ENCODE measurements around the gene FRMPD3.

Gene FRMPD3

GRCh38 chrX:107448998-107449835, at the start of gene FRMPD3:
FRMPD3 (plus strand) TSS chrX:107449652; CDS start chrX:107526589, 76,937 bp downstream.
- H3K9me3 ChIP-seq (ENCODE audit: insufficient read depth, low read depth, low read length), result no peaks in the 10 kb centered on the region
- H3K36me3 ChIP-seq (ENCODE audit: insufficient read depth, low read length), result no peaks in the 10 kb centered on the region
- TF ChIP-seq EZH2phosphoT487 (IDR thresholded peaks at IDR 0.05; ENCODE audit: borderline replicate concordance), result no peak
- TF ChIP-seq CTCF (conservative IDR thresholded peaks at IDR 0.05; ENCODE audit: low read length), result no peak
- H4K20me1 ChIP-seq (ENCODE audit: insufficient read depth, low read length, poor library complexity, severe bottlenecking), result no peaks in the 10 kb centered on the region
- H3K4me2 ChIP-seq (ENCODE audit: low read depth, low read length, poor library complexity, severe bottlenecking), result no peak within 1 kb of the TSS
- H3K4me1 ChIP-seq (ENCODE audit: insufficient read depth, low read length, poor library complexity, severe bottlenecking), result no peaks in the 10 kb centered on the region
- H3K4me3 ChIP-seq (ENCODE audit: low read length, poor library complexity, severe bottlenecking), result no peak within 1 kb of the TSS
- H3F3A ChIP-seq (ENCODE audit: low read depth), result no peaks in the 10 kb centered on the region
- H3K9me2 ChIP-seq (replicated peaks; ENCODE audit: low read depth, low read length), result no peaks in the 10 kb centered on the region
- H3K79me2 ChIP-seq (ENCODE audit: insufficient read depth, low read length), result no peaks in the 10 kb centered on the region
- H3K27me3 ChIP-seq (ENCODE audit: insufficient read depth, low read length, poor library complexity, severe bottlenecking), result no peaks in the 10 kb centered on the region
- H2AFZ ChIP-seq (ENCODE audit: low read length), result no peak within 1 kb of the TSS
- no peak within 1 kb of the TSS for H3K9ac ChIP-seq (ENCODE audit: low read depth, low read length, poor library complexity, severe bottlenecking)

GRCh38 chrX:107420571-107420970, 28.9 kb upstream of the FRMPD3 start:
- H3F3A ChIP-seq (ENCODE audit: low read depth), result no peaks in the 10 kb centered on the region
- H2AFZ ChIP-seq (ENCODE audit: low read length), result no peak overlapping the region
- no peak overlapping the region for H3K9ac ChIP-seq (ENCODE audit: low read depth, low read length, poor library complexity, severe bottlenecking)
- no peaks in the 10 kb centered on the region for H3K9me3 ChIP-seq (ENCODE audit: insufficient read depth, low read depth, low read length)
- H3K9me2 ChIP-seq (replicated peaks; ENCODE audit: low read depth, low read length), result no peaks in the 10 kb centered on the region
- no peaks in the 10 kb centered on the region for H4K20me1 ChIP-seq (ENCODE audit: insufficient read depth, low read length, poor library complexity, severe bottlenecking)
- no peaks in the 10 kb centered on the region for H3K27me3 ChIP-seq (ENCODE audit: insufficient read depth, low read length, poor library complexity, severe bottlenecking)
- no peak for TF ChIP-seq CTCF (conservative IDR thresholded peaks at IDR 0.05; ENCODE audit: low read length)
- no peak for TF ChIP-seq EZH2phosphoT487 (IDR thresholded peaks at IDR 0.05; ENCODE audit: borderline replicate concordance)
- H3K79me2 ChIP-seq (ENCODE audit: insufficient read depth, low read length), result no peaks in the 10 kb centered on the region
- no peak overlapping the region for H3K4me2 ChIP-seq (ENCODE audit: low read depth, low read length, poor library complexity, severe bottlenecking)
- H3K36me3 ChIP-seq (ENCODE audit: insufficient read depth, low read length), result no peaks in the 10 kb centered on the region
- peaks cover 4% of the 10 kb centered on the region for H3K4me1 ChIP-seq (ENCODE audit: insufficient read depth, low read length, poor library complexity, severe bottlenecking)
- no peak overlapping the region for H3K4me3 ChIP-seq (ENCODE audit: low read length, poor library complexity, severe bottlenecking)

GRCh38 chrX:107421337-107421861, 28.1 kb upstream of the FRMPD3 start:
- Histone ChIP-seq H4K20me1 (ENCODE audit: insufficient read depth, low read length, poor library complexity, severe bottlenecking) (no peaks in the 10 kb centered on the region), H3F3A (ENCODE audit: low read depth) (no peaks in the 10 kb centered on the region), H3K9ac (ENCODE audit: low read depth, low read length, poor library complexity, severe bottlenecking) (no peak overlapping the region), H3K36me3 (ENCODE audit: insufficient read depth, low read length) (no peaks in the 10 kb centered on the region), H3K4me3 (ENCODE audit: low read length, poor library complexity, severe bottlenecking) (no peak overlapping the region), H3K27me3 (ENCODE audit: insufficient read depth, low read length, poor library complexity, severe bottlenecking) (no peaks in the 10 kb centered on the region), H3K9me3 (ENCODE audit: insufficient read depth, low read depth, low read length) (no peaks in the 10 kb centered on the region), H3K9me2 (replicated peaks; ENCODE audit: low read depth, low read length) (no peaks in the 10 kb centered on the region), H3K4me2 (ENCODE audit: low read depth, low read length, poor library complexity, severe bottlenecking) (no peak overlapping the region), H2AFZ (ENCODE audit: low read length) (no peak overlapping the region), H3K79me2 (ENCODE audit: insufficient read depth, low read length) (no peaks in the 10 kb centered on the region), H3K4me1 (ENCODE audit: insufficient read depth, low read length, poor library complexity, severe bottlenecking) (peaks cover 4% of the 10 kb centered on the region)
- TF ChIP-seq EZH2phosphoT487 (IDR thresholded peaks at IDR 0.05; ENCODE audit: borderline replicate concordance) (no peak), CTCF (conservative IDR thresholded peaks at IDR 0.05; ENCODE audit: low read length) (no peak)

All from Loucy (cell line).